Stimulated activated CD8-positive, alpha-beta memory T cell treated with anti-CD3 and anti-CD28 coated beads, Interleukin-7, amount 100 ng/mL, for 24 hours (primary cell): ENCODE measurements around the gene GUSB.
"Not testable (repeated sequence)": the region's sequence is repeated elsewhere in the genome, so short reads cannot be mapped to it uniquely, and the experiment has no call there.

Experiments used
- DNase-seq: peaks from one replicate; pipeline ENCODE4 v3.0.0-alpha.2; 2020; ENCODE audit warnings: low read depth

GUSB gene

DNA sequence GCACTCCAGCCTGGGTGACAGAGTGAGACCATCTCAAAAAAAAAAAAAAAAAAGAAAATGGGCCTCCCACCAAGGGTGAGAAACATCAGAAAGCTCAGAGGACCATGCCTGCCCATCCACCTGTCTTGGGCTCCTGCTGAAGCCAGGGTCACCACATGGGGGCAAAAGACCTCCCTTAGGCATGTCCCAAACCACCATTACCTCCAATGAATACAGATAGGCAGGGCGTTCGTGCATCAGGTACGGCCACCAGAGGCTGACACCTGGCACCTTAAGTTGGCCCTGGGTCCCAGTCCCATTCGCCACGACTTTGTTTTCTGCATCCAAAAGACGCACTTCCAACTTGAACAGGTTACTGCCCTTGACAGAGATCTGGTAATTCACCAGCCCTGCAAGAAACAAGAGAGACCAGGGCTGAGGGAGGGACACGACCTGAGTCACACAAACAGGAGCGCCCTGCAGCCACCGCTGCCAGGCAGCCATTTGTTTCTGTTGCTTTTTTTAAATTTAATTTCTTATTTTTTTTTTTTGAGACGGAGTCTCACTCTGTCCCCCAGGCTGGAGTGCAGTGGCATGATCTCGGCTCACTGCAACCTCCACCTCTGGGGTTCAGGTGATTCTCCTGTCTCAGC, 6.1 kb downstream of the GUSB start:
- DNase-seq: no peak

GRCh38 chr7:65974876-65975275, 7.1 kb downstream of the GUSB start:
- DNase-seq: no peak

- DNase-seq: no peak
Observed at GRCh38 chr7:65974191-65974801, 7.7 kb downstream of the GUSB start.

DNA sequence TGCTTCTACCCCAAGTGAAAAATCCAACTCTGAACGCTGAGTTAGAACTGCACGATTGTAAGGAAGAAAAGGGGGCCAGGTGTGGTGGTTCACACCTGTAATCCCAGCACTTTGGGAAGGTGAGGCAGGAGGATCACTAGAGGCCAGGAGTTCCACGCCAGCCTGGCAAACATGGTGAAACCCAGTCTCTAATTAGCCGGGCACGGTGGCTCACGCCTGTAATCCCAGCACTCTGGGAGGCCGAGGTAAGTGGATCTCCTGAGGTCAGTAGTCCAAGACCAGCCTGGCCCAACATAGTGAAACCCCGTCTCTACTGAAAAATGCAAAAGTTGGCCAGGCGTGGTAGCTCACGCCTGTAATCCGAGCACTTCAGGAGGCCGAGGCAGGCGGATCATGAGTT, 9.0 kb downstream of the GUSB start:
- DNase-seq: no peak

DNA sequence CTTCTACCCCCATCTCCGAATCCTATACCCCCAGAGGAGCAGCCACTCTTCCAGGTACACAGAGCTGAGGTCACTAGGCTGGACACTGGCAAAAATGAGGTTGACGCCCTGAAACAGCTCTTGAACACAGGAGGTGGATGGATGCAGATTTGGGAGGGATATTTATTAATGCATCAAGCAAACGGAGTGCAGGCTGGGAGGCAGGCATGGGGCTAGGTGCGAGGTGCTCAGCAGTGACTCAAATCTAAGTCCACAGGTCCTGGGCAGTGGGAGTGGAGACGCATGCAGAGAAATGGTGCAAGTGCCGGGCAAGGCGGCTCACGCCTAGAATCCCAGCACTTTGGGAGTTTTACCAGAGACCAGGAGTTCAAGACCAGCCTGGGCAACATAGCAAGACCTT, 11.0 kb downstream of the GUSB start:
- DNase-seq: no peak

- no peak for DNase-seq
Observed at GRCh38 chr7:65968256-65969185, 13.5 kb downstream of the GUSB start.

DNA sequence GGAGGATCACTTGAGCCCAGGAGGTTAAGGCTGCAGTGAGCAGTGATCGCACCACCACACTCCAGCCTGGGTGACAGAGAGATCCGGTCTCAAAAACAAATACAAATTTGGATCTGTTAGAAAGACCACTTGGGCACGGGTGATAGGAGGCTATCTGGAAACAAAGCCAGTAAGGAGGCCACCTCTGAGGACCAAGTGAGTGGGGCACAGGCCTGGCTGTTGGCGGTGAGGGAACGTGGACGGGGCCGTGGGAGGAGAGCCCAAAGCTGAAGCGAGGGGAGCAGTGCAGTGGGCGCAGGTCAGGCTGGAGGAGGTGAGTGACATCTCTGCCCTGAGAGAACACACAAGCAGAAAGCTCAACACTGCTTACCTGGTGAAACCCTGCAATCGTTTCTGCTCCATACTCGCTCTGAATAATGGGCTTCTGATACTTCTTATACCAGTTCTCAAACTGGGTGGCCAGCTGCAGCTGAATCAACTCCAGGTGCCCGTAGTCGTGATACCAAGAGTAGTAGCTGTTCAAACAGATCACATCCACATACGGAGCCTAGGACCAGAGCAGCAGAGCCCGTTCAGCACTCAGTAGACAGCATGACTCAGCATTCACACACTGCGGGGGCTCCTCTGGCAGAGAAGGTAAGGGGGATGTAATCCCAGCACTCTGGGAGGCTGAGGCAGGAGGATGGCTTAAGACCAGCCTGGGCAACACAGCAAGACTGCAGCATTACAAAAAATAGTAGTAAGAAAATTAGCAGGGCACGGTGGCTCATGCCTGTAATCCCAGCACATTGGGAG, 14.5 kb downstream of the GUSB start:
- no peak for DNase-seq

GRCh38 chr7:65966146-65966545, 15.9 kb downstream of the GUSB start:
- DNase-seq: no peak

GRCh38 chr7:65964671-65965070, 17.3 kb downstream of the GUSB start:
- DNase-seq: not testable (repeated sequence)

DNA sequence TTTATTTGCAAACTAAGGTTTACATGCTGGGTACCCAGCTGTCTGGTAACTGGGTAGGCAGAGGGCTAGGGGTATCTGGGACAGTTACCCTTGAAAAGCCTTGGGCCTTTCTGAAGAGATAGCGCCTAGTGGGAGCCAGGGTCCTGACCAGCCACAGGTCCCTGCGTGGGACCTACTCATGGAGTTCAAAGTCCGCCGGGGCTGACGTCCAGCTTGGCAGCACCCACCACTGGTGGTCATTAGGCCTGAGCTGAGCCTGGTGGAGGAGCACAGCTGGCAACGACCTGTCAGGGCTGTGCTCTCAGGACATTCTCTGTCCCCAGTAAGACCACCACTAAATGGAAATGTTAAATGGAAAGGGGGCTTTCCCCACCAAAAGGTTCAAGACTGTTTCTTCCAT, 20.0 kb downstream of the GUSB start:
- DNase-seq: no peak

DNA sequence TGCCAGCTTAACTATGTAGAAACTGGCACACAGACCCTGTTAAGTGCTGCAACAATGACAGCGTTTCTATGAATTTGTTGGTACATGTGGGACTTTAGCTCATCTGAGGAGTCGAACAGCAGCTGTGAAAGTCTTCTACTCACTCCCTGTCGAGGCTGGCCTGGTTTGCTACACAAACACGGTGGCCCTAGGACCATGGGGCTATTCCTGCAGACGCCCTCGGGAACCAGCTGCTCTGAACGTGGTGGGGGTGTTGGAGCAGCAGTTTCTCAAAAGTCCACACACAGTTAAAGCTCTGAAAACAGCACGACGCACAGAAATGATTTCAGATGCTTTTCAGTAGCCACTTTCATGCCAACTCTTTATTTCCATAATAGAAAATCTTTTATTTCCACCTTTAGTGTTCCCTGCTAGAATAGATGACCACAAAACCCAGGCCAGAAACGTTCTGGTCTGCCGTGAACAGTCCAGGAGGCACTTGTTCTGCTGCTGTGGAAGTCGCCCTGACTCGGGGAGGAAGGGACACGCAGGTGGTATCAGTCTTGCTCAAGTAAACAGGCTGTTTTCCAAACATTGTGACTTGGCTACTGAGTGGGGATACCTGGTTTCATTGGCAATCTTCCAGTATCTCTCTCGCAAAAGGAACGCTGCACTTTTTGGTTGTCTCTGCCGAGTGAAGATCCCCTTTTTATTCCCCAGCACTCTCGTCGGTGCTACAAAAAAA, 21.5 kb downstream of the GUSB start:
- no peak for DNase-seq

DNA sequence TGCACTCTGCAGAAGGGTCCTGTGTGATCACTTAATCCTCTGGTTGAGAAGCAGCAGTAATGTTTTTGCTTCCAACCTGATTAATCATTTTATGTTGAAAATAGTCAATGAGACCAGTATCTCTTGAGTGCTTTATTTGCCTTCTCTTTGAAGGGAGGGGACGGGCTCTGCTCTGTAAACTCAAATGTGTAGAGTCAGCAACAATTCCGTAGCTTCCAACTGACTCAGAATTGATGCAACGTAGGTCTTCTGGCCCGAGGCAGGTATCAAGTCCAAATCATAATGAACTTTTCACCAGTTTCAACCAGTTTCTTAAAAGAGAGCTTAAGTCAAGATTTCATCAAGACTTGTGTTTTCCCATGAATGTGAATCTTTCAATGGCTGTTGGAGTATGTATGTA, 26.3 kb downstream of the GUSB start:
- no peak for DNase-seq

DNA sequence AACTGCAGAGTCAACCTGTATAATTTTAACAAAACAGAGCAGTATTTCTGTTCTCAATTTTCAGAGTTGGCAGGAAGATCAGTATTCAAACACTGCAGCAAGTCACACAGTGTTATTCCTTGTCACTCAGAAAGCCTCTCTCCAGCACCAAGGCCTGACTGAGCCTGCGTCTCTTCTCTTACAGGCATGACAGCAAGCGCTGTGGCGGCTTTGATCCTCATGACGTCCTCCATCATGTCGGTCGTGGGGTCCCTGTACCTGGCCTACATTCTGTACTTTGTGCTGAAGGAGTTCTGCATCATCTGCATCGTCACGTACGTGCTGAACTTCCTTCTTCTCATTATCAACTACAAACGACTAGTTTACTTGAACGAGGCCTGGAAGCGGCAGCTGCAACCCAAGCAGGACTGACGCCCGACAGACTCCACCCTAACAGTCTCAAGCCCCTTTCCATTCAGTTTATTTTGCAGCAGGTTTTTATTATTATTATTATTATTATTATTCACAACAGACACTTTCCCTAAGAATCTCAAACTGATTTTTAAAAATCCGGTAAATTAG, 28.0 kb downstream of the GUSB start:
- DNase-seq: no peak

- DNase-seq: no peak
Observed at GRCh38 chr7:65953001-65953720, 28.9 kb downstream of the GUSB start.

DNA sequence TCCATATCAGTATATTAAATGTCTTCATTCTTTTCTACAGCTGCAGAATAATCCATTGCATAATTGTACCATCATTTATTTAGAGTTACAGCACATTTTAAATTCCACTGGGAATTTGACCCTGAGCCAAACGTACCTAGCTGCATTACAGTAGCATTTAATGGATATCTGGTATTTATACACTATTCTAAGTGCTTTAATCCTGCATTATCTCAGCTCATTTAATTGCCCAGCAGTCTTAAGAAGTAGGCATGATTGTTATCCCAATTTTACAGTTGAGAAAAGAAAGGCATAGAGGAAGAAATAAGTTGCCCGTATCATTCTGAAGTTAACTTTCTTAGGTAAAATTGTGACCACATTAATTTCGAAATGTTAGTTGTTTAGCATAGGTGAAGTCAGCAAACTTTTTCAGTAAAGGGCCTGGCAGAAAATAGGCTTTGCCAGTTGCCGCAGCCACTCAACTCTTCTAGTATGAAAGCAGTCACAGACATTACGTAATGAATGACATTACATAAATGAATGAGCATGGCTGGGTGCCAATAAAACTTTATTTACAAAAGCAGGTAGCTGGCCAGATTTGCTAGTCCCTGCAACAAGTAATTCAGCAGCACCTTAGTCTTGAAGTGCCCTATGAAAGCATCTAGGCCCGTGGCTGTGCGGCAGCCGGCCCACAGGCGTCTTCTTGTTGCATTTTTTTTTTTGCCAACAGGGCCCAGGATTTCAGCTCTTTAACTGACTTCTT, 30.0 kb downstream of the GUSB start:
- DNase-seq: no peak

DNA sequence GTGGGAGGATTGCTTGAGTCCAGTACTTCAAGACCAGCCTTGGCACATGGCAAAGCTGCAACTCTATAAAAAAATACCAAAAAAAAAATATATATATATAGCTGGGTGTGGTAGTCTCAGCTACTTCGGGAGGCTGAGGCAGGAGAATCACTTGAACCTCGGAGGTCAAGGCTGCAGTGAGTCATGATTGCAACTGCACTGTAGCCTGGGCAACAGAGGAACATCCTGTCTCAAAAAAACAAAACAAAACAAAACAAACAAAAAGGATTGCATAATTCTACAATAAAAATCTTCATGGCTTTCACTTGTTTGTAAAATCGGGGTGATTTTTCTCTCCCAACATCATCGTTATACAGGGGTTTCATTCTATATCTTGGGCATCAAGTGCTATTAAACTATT, 35.1 kb downstream of the GUSB start:
- DNase-seq: no peak

GRCh38 chr7:65945787-65946186, 36.2 kb downstream of the GUSB start:
- DNase-seq: not testable (repeated sequence)

- no peak for DNase-seq
Observed at GRCh38 chr7:65938336-65938895, 43.6 kb downstream of the GUSB start.

- DNase-seq: no peak
Observed at GRCh38 chr7:65937296-65937695, 44.7 kb downstream of the GUSB start.

GRCh38 chr7:65931685-65932084, 50.3 kb downstream of the GUSB start:
- DNase-seq: no peak
